Measurements from ENCODE around the gene RXFP1.

DNA sequence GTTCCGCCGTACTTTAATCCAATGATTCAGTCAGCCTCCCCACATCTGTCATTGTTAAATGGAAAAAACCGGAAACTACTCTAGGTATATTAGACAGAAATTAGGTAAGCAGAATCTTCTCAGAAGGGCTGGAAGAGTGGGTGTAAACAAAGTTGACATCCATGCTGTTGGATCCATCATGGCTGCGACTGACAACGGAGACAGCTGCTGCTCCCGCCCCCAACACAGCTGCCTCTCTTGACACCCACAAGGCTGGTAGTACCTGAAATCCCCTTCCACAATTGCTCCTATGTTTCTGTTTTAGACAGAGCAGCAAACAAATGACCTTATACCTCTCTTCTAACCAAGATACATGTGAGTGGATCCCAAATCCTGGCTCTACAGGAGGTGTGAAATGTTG is 66.6 kb downstream of the RXFP1 start:
- no peak for TF ChIP-seq POLR2A (IDR thresholded peaks at IDR 0.05)
- TF ChIP-seq POLR2AphosphoS5 (IDR thresholded peaks at IDR 0.05): no peak

Measured in prostate gland (tissue), 1 donor.